ENCODE data around the gene STK10. TPM values are rescaled to one million over a fixed set of nuclear protein-coding genes. Genes with fewer than 3 reads are reported as not detected.

The STK10 gene
- polyA plus RNA-seq, 1 of the 3 experiments (the other 2 are of a cell fraction) = 11.0 TPM

GRCh38 chr5:172166030-172166826 is 21.8 kb downstream of the STK10 start:
- DNase-seq = no peak
- Histone ChIP-seq H3K27ac (ENCODE audit: low read depth in 2 of 2, low read length in 1 of 2) (no peak overlapping the region), H3K79me2 (ENCODE audit: insufficient read depth) (peaks cover 6% of the 10 kb centered on the region), H3K27me3 (ENCODE audit: insufficient read depth) (no peaks in the 10 kb centered on the region), H3K36me3 (replicated peaks in 1 of 2; ENCODE audit: control insufficient read depth in 1 of 2, insufficient read depth in 2 of 2, low read length in 1 of 2) (no peaks in the 10 kb centered on the region), H3K4me2 (no peak overlapping the region), H3K9me3 (no peaks in the 10 kb centered on the region), H2AFZ (ENCODE audit: low read depth) (no peak overlapping the region), H3K9me2 (no peaks in the 10 kb centered on the region), H3K4me1 (ENCODE audit: control insufficient read depth in 1 of 2, insufficient read depth in 2 of 2, low read depth in 1 of 2, low read length in 1 of 2) (no peaks in the 10 kb centered on the region; a peak in 1 of 4 replicates), H4K20me1 (ENCODE audit: insufficient read depth) (peaks cover 12% of the 10 kb centered on the region; the same call in 1 of the 2 replicates), H3F3A (replicated peaks; ENCODE audit: insufficient read depth) (no peaks in the 10 kb centered on the region), H3K4me3 (ENCODE audit: low read depth in 2 of 2, low read length in 1 of 2) (no peak overlapping the region), H3K9ac (no peak overlapping the region)
- TF ChIP-seq RAD21 (IDR thresholded peaks at IDR 0.05; ENCODE audit: low read length) = no peak
- 85% methylated on average over 15 of the region's 16 CpGs for WGBS (ENCODE audit: low lambda C conversion rate)
- ChIA-PET CTCF (interaction anchor here (1.4 kb wide), 1 partner anchor 13 kb away, joined by 3 read pairs; no protein-coding TSS in a partner anchor), POLR2A (no interaction called here)

GRCh38 chr5:172165465-172165864 is 22.6 kb downstream of the STK10 start:
- POLR2A ChIA-PET = no interaction called here
- Histone ChIP-seq H3K27ac (ENCODE audit: low read depth in 2 of 2, low read length in 1 of 2) (no peak overlapping the region), H3K79me2 (ENCODE audit: insufficient read depth) (peaks cover 9% of the 10 kb centered on the region), H3K4me1 (ENCODE audit: control insufficient read depth in 1 of 2, insufficient read depth in 2 of 2, low read depth in 1 of 2, low read length in 1 of 2) (no peaks in the 10 kb centered on the region; a peak in 1 of 4 replicates), H3K4me3 (ENCODE audit: low read depth in 2 of 2, low read length in 1 of 2) (no peak overlapping the region), H4K20me1 (ENCODE audit: insufficient read depth) (peaks cover 12% of the 10 kb centered on the region; the same call in 1 of the 2 replicates), H3K9me2 (no peaks in the 10 kb centered on the region), H2AFZ (ENCODE audit: low read depth) (no peak overlapping the region), H3K9ac (no peak overlapping the region), H3K27me3 (ENCODE audit: insufficient read depth) (no peaks in the 10 kb centered on the region), H3F3A (replicated peaks; ENCODE audit: insufficient read depth) (no peaks in the 10 kb centered on the region), H3K9me3 (no peaks in the 10 kb centered on the region), H3K36me3 (replicated peaks in 1 of 2; ENCODE audit: control insufficient read depth in 1 of 2, insufficient read depth in 2 of 2, low read length in 1 of 2) (no peaks in the 10 kb centered on the region), H3K4me2 (no peak overlapping the region)
- no peak for DNase-seq
- CTCF ChIA-PET = interaction anchor here (1.4 to 4.1 kb wide), 2 partner anchors 14 to 23 kb away, joined by 3 to 18 read pairs; partner anchors contain the start of gene STK10
- 68% methylated on average over 5 of the region's 7 CpGs for WGBS (ENCODE audit: low lambda C conversion rate)
- no peak for TF ChIP-seq GABPA (IDR thresholded peaks at IDR 0.05; ENCODE audit: low read depth)
- no peak for TF ChIP-seq TEAD4 (IDR thresholded peaks at IDR 0.05; ENCODE audit: borderline replicate concordance, insufficient read depth)

- H3K9ac ChIP-seq = no peak overlapping the region
- H3K4me3 ChIP-seq (ENCODE audit: low read depth in 2 of 2, low read length in 1 of 2) = no peak overlapping the region
- ChIA-PET POLR2A (no interaction called here), CTCF (interaction anchor here (1.4 to 4.1 kb wide), 2 partner anchors 15 to 24 kb away, joined by 3 to 18 read pairs; partner anchors contain the start of gene STK10)
- H3K27ac ChIP-seq (ENCODE audit: low read depth in 2 of 2, low read length in 1 of 2) = no peak overlapping the region
- no peak overlapping the region for H3K4me2 ChIP-seq
- H3K4me1 ChIP-seq (ENCODE audit: control insufficient read depth in 1 of 2, insufficient read depth in 2 of 2, low read depth in 1 of 2, low read length in 1 of 2) = no peaks in the 10 kb centered on the region; a peak in 1 of 4 replicates
- H3F3A ChIP-seq (replicated peaks; ENCODE audit: insufficient read depth) = no peaks in the 10 kb centered on the region
- peaks cover 12% of the 10 kb centered on the region for H3K79me2 ChIP-seq (ENCODE audit: insufficient read depth)
- H2AFZ ChIP-seq (ENCODE audit: low read depth) = no peak overlapping the region
- H3K9me2 ChIP-seq = no peaks in the 10 kb centered on the region
- WGBS (ENCODE audit: low lambda C conversion rate) = 95% methylated on average over 9 of the region's 13 CpGs
- no peaks in the 10 kb centered on the region for H3K36me3 ChIP-seq (replicated peaks in 1 of 2; ENCODE audit: control insufficient read depth in 1 of 2, insufficient read depth in 2 of 2, low read length in 1 of 2)
- peaks cover 12% of the 10 kb centered on the region; the same call in 1 of the 2 replicates for H4K20me1 ChIP-seq (ENCODE audit: insufficient read depth)
- no peak for DNase-seq
- H3K27me3 ChIP-seq (ENCODE audit: insufficient read depth) = no peaks in the 10 kb centered on the region
- H3K9me3 ChIP-seq = no peaks in the 10 kb centered on the region
- TF ChIP-seq ELF1 (IDR thresholded peaks at IDR 0.05) (no peak), FOSL2 (IDR thresholded peaks at IDR 0.05; ENCODE audit: borderline replicate concordance, low read depth) (no peak), FOXJ3 (CRISPR knock-in tag; IDR thresholded peaks at IDR 0.05) (no peak), GATA2 (CRISPR knock-in tag; IDR thresholded peaks at IDR 0.05) (no peak), NRF1 (IDR thresholded peaks at IDR 0.05; ENCODE audit: low read depth, low read length) (no peak), TAF1 (IDR thresholded peaks at IDR 0.05; ENCODE audit: borderline replicate concordance, low read depth, low read length) (no peak), USF2 (IDR thresholded peaks at IDR 0.05; ENCODE audit: borderline replicate concordance, low read depth, low read length) (no peak), RAD21 (IDR thresholded peaks at IDR 0.05; ENCODE audit: low read length) (no peak), RFX5 (IDR thresholded peaks at IDR 0.05; ENCODE audit: low read length) (no peak), CHD2 (IDR thresholded peaks at IDR 0.05; ENCODE audit: low read length, partially characterized antibody) (no peak), REST (IDR thresholded peaks at IDR 0.05; ENCODE audit: low read depth, low read length) (no peak), EP300 (IDR thresholded peaks at IDR 0.05; ENCODE audit: borderline replicate concordance in 1 of 2, low read depth in 1 of 2, low read length in 1 of 2) (no peak)
These were observed 23.2 kb downstream of the STK10 start for GRCh38 chr5:172164769-172165212.
